Mesodermal cell (in vitro differentiated cells): ENCODE data around the gene GABRB3.

Source experiments
- H3K27ac ChIP-seq: 2 replicates; pipeline ENCODE4 v1.7.0; 2013; ENCODE audit warnings: mild to moderate bottlenecking, low read depth, low read length, moderate library complexity; ENCODE audit not compliant: severe bottlenecking
- H3K36me3 ChIP-seq: 2 replicates; pipeline ENCODE4 v1.7.1; 2013; ENCODE audit warnings: mild to moderate bottlenecking, low read length, moderate library complexity; ENCODE audit not compliant: control insufficient read depth, insufficient read depth
- H3K4me1 ChIP-seq: one replicate; pipeline ENCODE4 v1.7.1; 2013; ENCODE audit warnings: mild to moderate bottlenecking, low read length; ENCODE audit not compliant: insufficient read depth, control insufficient read depth, poor library complexity, severe bottlenecking
- H3K4me3 ChIP-seq: 2 replicates; pipeline ENCODE4 v1.7.0; 2013; ENCODE audit warnings: low read length, control low read depth, mild to moderate bottlenecking; ENCODE audit not compliant: insufficient read depth, poor library complexity, severe bottlenecking; ENCODE audit errors: extremely low read depth
- H3K9me3 ChIP-seq: 2 replicates; pipeline ENCODE4 v1.7.1; 2013; ENCODE audit warnings: mild to moderate bottlenecking, low read length, moderate library complexity; ENCODE audit not compliant: control insufficient read depth
- WGBS, 2 experiments: methylation state at CpG; one replicate each; pipeline ENCODE4 v1.1.5; 2013; ENCODE audit warnings: missing lambda C conversion rate in 2 of 2; ENCODE audit not compliant: insufficient coverage in 2 of 2; 5-methylcytosine and 5-hydroxymethylcytosine counted together

GABRB3 gene

DNA sequence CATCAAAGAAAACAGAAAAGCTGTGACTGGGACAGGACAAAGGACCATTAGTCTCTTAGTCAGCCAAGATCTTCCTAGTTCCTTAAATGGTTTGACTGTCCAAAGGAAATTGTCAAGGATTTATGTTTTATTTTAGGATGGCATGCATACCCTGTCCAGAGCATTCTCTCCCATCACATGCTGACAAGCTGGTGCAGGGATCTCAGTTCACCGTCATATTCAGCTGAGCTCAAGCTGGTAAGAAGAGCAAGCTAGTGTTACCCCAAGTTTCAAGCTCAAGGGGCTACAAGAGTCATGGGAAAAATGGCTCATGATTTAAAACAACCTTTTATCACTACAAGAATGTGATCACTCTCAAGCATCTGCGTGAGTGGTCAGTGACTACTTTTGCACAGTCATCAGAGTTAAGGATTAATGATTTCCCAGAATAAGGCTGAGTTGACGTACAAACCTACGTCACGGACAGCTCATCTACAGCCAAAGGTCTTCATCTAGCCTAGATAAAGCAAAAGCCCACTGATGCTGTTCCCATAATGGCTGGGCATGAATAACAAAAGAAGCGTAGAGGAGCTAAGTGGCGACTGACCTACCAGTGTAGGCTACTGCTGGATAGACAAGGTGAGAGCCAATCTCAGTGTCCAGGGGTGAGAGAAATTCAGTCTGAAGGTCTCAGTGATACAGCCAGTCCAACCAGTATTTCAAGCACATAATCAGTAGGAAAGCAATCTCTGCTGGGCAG is 157.5 kb downstream of the GABRB3 start:
- Histone ChIP-seq H3K4me3 (no peak overlapping the region), H3K36me3 (no peaks in the 10 kb centered on the region), H3K4me1 (no peaks in the 10 kb centered on the region), H3K27ac (no peak overlapping the region), H3K9me3 (peaks cover 2% of the 10 kb centered on the region)
- WGBS, 2 experiments, result 87 to 94% methylated on average over 3 to 6 of the region's 7 CpGs

- H3K36me3 ChIP-seq, result no peaks in the 10 kb centered on the region
- no peak overlapping the region for H3K27ac ChIP-seq
- WGBS, 2 experiments, result 100% methylated on average over 1 of the region's 3 CpGs; no CpG with 5 or more reads in 1 of the 2 experiments
- no peaks in the 10 kb centered on the region for H3K4me1 ChIP-seq
- H3K9me3 ChIP-seq, result peaks cover 8% of the 10 kb centered on the region
- H3K4me3 ChIP-seq, result no peak overlapping the region
Measured at GRCh38 chr15:26614734-26615133, 158.1 kb downstream of the GABRB3 start.

DNA sequence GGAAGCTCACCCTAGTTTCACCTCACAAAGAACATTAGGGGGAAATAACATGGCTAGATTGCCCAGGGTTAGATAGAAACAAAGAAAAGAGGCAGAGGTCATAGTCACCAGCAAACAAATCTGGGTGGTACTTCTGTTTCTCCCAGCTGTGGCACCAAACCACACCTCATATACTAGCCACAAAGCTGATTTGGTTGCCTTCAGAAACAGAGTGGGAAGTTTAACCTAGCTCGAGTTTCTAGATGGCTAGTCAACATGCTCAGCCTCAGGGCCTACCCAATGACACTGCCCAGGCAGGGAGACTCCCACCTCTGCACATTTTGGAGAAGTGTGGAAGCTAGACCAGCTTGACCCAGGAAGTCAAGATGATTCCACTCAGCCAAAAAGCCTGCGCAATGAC is 174.2 kb downstream of the GABRB3 start:
- Histone ChIP-seq H3K4me1 (no peaks in the 10 kb centered on the region), H3K27ac (no peak overlapping the region), H3K36me3 (no peaks in the 10 kb centered on the region), H3K9me3 (peaks cover 4% of the 10 kb centered on the region), H3K4me3 (no peak overlapping the region)
- WGBS, 2 experiments, result 50% methylated on average over 2 of the region's 2 CpGs; no CpG with 5 or more reads in 1 of the 2 experiments

GRCh38 chr15:26595611-26596010 is 177.3 kb downstream of the GABRB3 start:
- Histone ChIP-seq H3K4me3 (no peak overlapping the region), H3K36me3 (no peaks in the 10 kb centered on the region), H3K9me3 (peaks cover 4% of the 10 kb centered on the region), H3K27ac (no peak overlapping the region), H3K4me1 (no peaks in the 10 kb centered on the region)
- WGBS, 2 experiments, result no CpG with 5 or more reads among the region's 2 CpGs

DNA sequence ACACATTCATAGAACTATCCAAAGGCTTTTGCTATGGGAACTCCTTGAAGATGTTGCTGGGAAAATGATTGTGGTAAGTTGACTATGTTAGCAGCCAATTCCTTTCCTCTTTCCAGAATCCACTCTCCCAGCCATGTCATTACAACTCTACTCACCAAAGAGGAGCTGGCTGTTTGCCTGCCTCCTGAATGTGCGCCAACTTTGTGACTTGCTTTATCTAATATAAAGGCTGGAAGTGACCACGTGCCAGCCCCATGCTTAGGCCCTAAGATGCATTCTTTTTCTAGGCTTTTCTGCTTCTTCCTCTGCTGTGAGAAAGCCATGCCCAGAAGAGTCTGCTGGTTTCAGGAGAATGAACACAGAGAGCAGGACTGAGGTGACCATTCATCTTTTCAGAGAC is 182.2 kb downstream of the GABRB3 start:
- no peaks in the 10 kb centered on the region for H3K9me3 ChIP-seq
- H3K27ac ChIP-seq, result no peak overlapping the region
- no peaks in the 10 kb centered on the region for H3K4me1 ChIP-seq
- no peaks in the 10 kb centered on the region for H3K36me3 ChIP-seq
- 87 to 93% methylated on average over 2 of the region's 2 CpGs for WGBS, 2 experiments
- no peak overlapping the region for H3K4me3 ChIP-seq

- H3K4me3 ChIP-seq, result no peak overlapping the region
- no peak overlapping the region for H3K27ac ChIP-seq
- H3K4me1 ChIP-seq, result no peaks in the 10 kb centered on the region
- 95 to 97% methylated on average over 5 to 6 of the region's 6 CpGs for WGBS, 2 experiments
- H3K9me3 ChIP-seq, result no peaks in the 10 kb centered on the region
- H3K36me3 ChIP-seq, result peaks cover 7% of the 10 kb centered on the region
Measured at GRCh38 chr15:26582840-26583239, 190.0 kb downstream of the GABRB3 start.

- 87 to 94% methylated on average over 2 of the region's 4 CpGs for WGBS, 2 experiments
- H3K4me3 ChIP-seq, result no peak overlapping the region
- H3K27ac ChIP-seq, result no peak overlapping the region
- H3K4me1 ChIP-seq, result no peaks in the 10 kb centered on the region
- H3K9me3 ChIP-seq, result no peaks in the 10 kb centered on the region
- H3K36me3 ChIP-seq, result peaks cover 7% of the 10 kb centered on the region
Measured at GRCh38 chr15:26580943-26581342, 191.9 kb downstream of the GABRB3 start.

GRCh38 chr15:26572602-26573350 is 200.1 kb downstream of the GABRB3 start:
- Histone ChIP-seq H3K9me3 (no peaks in the 10 kb centered on the region), H3K36me3 (peaks cover 4% of the 10 kb centered on the region), H3K4me1 (no peaks in the 10 kb centered on the region), H3K4me3 (no peak overlapping the region), H3K27ac (no peak overlapping the region)
- 83 to 86% methylated on average over 3 of the region's 5 CpGs for WGBS, 2 experiments

DNA sequence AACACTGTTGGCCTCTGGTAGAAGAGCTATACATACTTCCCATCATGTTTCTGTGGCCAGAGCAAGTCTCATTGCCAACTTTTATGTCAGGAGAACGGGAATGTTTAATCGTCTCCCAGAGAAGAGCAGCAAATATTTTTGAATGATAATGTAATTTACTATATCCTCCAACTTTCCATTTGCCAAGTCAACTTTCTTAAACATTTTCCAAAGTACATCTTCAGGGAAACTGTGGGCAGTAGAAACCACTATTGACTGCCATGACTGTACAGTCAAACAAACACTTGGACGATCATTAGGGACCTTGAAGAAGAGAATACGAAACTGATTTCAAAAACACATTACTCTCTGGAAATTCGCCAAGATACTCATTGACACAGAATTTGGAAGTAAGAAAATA is 201.5 kb downstream of the GABRB3 start:
- peaks cover 6% of the 10 kb centered on the region for H3K36me3 ChIP-seq
- WGBS, 2 experiments, result no CpG with 5 or more reads among the region's 5 CpGs

GRCh38 chr15:26565542-26565941 is 207.3 kb downstream of the GABRB3 start:
- Histone ChIP-seq H3K27ac (no peak overlapping the region), H3K36me3 (peaks cover 9% of the 10 kb centered on the region), H3K4me3 (no peak overlapping the region), H3K4me1 (peaks cover 2% of the 10 kb centered on the region), H3K9me3 (no peaks in the 10 kb centered on the region)
- no CpG with 5 or more reads among the region's 6 CpGs for WGBS, 2 experiments

More for the DNA sequence above, 201.5 kb downstream of the GABRB3 start:
- no peak overlapping the region for H3K27ac ChIP-seq
- no peak overlapping the region for H3K4me3 ChIP-seq
- H3K4me1 ChIP-seq, result no peaks in the 10 kb centered on the region
- H3K9me3 ChIP-seq, result no peaks in the 10 kb centered on the region

- Histone ChIP-seq H3K9me3 (no peaks in the 10 kb centered on the region), H3K4me1 (peaks cover 2% of the 10 kb centered on the region), H3K4me3 (no peak overlapping the region), H3K36me3 (peaks cover 6% of the 10 kb centered on the region), H3K27ac (no peak overlapping the region)
- WGBS, 2 experiments, result 74 to 96% methylated on average over 4 to 6 of the region's 6 CpGs
Measured at GRCh38 chr15:26564361-26564760, 208.5 kb downstream of the GABRB3 start.
